ENCODE data around the gene SREBF1.

The SREBF1 gene

GRCh38 chr17:17822616-17823015 is 14.2 kb downstream of the SREBF1 start:
- no peak for DNase-seq

DNA sequence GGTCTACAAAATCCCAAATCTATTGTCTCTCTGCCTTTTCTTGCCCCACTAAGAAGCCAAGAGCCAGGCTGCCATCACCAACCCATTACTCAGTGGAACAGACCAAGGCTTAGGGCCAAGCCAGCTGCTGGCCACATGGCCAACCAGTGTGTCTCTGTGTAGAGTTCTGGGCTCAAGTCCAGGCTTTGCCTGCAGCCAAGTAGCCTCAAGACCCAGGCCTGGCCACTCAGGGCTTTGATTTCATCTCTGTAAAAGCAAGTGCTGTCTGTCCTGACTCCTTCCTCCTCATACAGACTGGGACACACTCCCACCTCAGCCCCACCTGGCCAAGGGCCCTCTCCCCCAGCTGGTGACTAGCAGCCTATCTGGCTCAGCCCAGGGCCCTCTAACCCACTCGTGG is 14.6 kb downstream of the SREBF1 start:
- DNase-seq: no peak

- no peak for DNase-seq
Observed at GRCh38 chr17:17820463-17821158, 16.2 kb downstream of the SREBF1 start.

DNA sequence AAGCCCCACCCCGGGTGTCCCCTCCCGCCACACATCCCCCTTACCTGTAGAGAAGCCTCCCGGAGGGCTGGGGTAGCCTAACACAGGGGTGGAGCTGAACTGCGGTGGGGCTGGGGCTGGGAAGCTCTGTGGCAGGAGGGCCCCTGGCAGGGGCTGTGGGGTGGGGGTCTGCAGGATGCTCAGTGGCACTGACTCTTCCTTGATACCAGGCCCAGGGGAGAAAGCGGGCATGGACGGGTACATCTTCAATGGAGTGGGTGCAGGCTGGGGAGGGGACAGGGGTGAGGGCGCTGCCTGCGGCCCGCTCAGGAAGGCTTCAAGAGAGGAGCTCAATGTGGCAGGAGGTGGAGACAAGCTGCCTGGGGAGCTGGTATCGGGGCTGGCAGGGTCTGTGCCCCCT is 16.7 kb downstream of the SREBF1 start:
- DNase-seq: no peak

- DNase-seq: peak; percentile 78 to 87
Observed at GRCh38 chr17:17819561-17819995, 17.2 kb downstream of the SREBF1 start.

DNA sequence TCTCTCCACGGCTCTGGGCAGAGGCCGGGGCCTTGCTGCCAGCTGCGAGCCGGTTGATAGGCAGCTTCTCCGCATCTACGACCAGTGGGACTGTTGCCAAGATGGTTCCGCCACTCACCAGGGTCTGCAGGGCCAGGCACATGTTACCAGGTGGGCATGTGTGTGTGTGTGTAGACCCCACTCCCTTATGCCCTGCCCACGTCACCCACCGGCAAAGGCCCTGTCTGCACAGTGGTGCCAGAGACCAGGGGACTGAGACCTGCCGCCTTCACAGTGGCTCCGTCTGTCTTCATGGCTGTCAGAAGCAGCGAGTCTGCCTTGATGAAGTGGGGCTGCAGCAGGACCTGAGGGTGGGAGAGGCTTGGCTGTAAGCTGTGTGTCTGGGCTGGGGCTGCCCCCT is 17.7 kb downstream of the SREBF1 start:
- DNase-seq: no peak

GRCh38 chr17:17818088-17818526 is 18.7 kb downstream of the SREBF1 start:
- peak in 1 of 2 donors; percentile 45 for DNase-seq

GRCh38 chr17:17817552-17817947 is 19.2 kb downstream of the SREBF1 start:
- DNase-seq: no peak

DNA sequence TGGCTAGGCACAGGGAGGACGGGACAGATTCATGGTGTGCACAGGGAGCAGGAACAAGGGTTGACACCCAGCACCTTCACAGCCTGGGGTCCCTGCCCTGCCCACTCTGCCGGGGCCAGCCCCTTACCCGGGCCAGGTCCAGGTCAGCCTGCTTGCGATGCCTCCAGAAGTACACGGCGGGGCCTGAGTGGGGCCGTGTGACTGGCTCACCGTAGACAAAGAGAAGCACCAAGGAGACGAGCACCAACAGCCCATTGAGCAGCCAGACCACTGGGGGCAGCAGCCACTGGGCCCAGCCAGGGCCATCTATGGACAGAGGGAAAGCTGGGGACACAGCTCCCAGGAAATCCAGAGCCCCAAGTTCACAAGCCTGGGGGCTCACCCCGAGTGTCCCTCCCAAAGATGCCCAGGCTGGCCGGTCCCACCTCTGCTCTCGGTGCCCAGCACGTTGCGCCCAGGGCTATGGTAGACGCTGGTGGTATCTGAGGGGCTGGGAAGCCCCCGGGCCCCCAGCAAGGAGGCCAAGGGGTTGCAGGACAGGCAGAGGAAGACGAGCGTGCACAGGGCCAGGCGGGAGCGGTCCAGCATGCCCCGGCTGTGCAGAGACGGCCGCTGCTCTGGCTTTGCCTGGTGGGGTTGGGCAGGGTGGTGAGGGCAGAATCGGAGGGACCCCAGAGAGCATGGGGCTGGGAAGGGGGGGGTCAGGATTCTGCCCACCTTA is 19.8 kb downstream of the SREBF1 start:
- DNase-seq: no peak

- DNase-seq: no peak
Observed at GRCh38 chr17:17816240-17816814, 20.5 kb downstream of the SREBF1 start.

DNA sequence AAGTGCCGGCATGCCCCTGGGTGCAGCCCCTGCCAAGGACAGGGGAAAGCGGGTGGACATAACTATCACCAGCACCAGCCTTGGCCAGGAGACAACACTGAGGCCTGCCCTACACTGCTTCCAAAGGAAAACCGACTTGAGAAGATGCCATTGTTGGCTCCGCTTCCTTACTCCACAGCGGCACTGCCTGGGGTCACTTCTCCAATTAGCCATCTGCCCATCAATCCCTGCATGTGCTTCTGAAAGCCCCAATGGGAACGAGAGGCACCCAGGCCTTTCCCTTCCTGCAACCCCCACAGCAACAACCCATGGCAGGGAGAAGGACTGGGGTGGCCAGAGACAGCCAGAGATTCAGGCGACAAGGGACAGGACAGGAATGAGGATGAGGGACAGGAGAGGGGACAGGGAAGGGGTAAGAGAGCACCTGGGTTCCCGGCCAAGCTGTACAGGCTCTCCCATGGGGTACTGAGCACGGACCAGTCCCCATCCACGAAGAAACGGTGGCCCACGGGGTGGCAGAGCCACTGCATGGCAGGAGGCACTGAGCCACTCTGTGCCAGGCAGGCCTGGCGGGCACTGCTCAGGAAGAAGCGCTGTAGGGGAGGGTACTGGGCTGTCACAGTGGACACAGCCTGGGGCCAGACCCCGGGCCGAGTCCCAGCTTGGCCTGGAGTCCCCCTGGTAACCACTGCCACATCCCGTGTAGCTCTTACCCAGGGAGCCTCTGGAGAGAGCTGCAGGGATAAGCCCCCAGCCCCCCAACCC is 21.2 kb downstream of the SREBF1 start:
- no peak for DNase-seq

GRCh38 chr17:17815062-17815406 is 21.8 kb downstream of the SREBF1 start:
- no peak for DNase-seq

DNA sequence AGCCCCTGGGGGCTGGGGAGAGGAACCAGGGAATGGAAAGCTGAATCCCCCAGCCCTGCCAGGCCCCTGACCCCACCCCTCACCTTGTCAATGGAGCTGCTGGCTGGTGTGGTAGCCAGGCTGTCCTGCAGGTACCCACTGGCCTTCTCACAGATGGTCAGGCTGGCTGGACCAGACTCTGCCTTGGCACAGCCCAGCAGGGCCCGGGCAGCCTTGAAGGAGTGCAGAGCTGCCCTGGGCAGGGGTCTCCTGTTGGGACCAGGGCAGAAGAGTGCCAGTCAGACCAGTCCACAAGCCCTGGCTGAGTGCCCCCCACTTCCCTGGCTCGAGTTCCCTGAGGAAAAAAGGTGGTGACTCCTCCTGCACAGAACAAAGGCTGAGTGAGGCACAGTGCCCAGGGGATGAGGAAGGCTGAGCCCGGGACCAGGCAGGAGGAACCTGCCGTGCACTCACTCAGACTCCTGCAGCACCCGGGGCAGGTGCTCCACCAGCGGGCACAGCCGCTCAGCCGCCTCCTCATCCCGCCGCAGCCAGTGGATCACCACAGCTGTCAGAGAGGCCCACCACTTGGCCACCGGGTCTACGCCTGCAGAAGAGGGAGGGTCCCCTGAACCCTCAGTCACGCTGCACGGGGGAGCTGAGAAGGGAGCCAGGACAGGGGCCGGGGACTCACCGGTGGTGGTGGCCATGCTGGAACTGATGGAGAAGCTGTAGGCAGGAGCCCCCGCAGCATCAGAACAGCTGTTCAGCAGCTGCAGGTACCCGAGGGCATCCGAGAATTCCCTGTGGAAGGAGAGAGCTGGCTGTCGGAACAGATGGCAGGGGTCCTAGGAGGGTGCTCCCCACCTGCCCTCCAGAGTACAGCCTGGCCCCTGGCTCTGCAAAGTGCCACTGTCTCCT is 22.4 kb downstream of the SREBF1 start:
- no peak for DNase-seq

GRCh38 chr17:17813725-17814095 is 23.1 kb downstream of the SREBF1 start:
- no peak for DNase-seq

- no peak for DNase-seq
Observed at GRCh38 chr17:17813055-17813724, 23.6 kb downstream of the SREBF1 start.

DNA sequence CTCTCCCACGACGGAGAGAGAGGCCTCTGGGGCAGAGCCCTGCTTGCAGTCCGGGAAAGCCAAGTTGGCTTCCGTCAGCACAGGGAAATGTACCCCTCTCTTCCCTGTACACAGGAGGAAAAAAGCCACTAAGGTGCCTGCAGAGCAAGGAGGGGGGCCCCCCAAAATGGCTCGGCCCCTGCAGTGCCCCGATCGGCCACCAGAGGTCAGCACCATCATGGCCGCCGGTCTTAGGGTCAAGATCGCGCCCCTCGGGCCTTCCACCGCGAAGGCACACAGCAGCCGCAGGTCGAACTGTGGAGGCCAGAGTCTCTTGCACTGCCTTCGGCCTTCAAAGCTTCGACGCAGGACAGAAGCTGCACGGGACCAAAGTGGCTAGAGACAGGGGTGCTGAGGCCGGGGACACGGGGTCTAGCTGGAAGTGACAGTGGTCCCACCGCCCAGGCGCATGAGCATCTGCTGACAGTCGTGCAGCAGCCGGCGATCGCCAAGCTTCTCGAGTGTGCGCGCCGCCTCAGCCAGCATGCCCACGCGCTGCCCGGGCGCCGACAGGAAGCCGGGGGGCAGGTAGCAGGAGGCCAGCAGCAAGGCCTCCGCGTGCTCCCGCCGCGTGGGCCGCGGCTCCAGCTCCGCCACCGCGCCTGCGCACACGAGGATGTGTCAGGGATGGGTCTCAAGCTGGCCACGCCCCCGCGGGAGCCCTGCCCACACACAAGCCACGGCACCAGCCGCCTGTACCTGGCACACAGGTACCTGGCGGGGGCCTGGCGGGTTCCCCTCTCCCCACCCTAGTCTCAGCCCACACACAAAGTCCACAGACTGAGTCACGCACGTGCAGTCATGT is 24.4 kb downstream of the SREBF1 start:
- peak; percentile 73 to 77 for DNase-seq

GRCh38 chr17:17811381-17812210 is 25.2 kb downstream of the SREBF1 start:
- no peak for DNase-seq

- DNase-seq: no peak
Observed at GRCh38 chr17:17810895-17811248, 25.9 kb downstream of the SREBF1 start.

GRCh38 chr17:17810084-17810894 is 26.5 kb downstream of the SREBF1 start:
- DNase-seq: no peak

Measured in stimulated activated CD4-positive, alpha-beta T cell treated with anti-CD3 and anti-CD28 coated beads, Interleukin-2, amount 100 ng/mL, for 24 hours (primary cell).